Fibroblast of skin of scalp (primary cell): ENCODE data around the gene CDC42BPB. TPM values are rescaled to one million over a fixed set of nuclear protein-coding genes. Genes with fewer than 3 reads are reported as not detected.

Experiments
- DNase-seq: peaks from one replicate; pipeline ENCODE4 v3.0.0-alpha.2; 2013
- polyA plus RNA-seq, 2 experiments: library from polyadenylated mRNA; unstranded; fragments of 120-200 nt; gene quantifications; one replicate each; pipeline ENCODE4 v1.2.1, GENCODE V29; 2013; ENCODE audit not compliant: insufficient read length in 2 of 2

The CDC42BPB gene
- polyA plus RNA-seq (2013, experiment 1 of 2; ENCODE audit: insufficient read length), result 74.5 TPM
- 71.3 TPM for polyA plus RNA-seq (2013, experiment 2 of 2; ENCODE audit: insufficient read length)

- peak; percentile 96 for DNase-seq
Measured at GRCh38 chr14:103057372-103058163, at the start of gene CDC42BPB. TSS of gene CDC42BPB (minus strand) at chr14:103057549. CDS start at chr14:103057173, 376 bp downstream.

GRCh38 chr14:103105580-103106150 lies 48.3 kb upstream of the CDC42BPB start:
- no peak for DNase-seq

GRCh38 chr14:103104654-103105452 lies 47.5 kb upstream of the CDC42BPB start:
- peak; percentile 36 for DNase-seq

- DNase-seq, result no peak
Measured at GRCh38 chr14:103104389-103104653, 47.0 kb upstream of the CDC42BPB start.

- DNase-seq, result peak; percentile 40
Measured at GRCh38 chr14:103103461-103104388, 46.4 kb upstream of the CDC42BPB start.

GRCh38 chr14:103102689-103103260 lies 45.4 kb upstream of the CDC42BPB start:
- no peak for DNase-seq

GRCh38 chr14:103101963-103102688 lies 44.8 kb upstream of the CDC42BPB start:
- no peak for DNase-seq

GRCh38 chr14:103101257-103101962 lies 44.1 kb upstream of the CDC42BPB start:
- no peak for DNase-seq

GRCh38 chr14:103100281-103101121 lies 43.2 kb upstream of the CDC42BPB start:
- no peak for DNase-seq

GRCh38 chr14:103099733-103100280 lies 42.5 kb upstream of the CDC42BPB start:
- no peak for DNase-seq

- DNase-seq, result no peak
Measured at GRCh38 chr14:103099081-103099732, 41.9 kb upstream of the CDC42BPB start.

GRCh38 chr14:103097994-103098957 lies 40.9 kb upstream of the CDC42BPB start:
- DNase-seq, result no peak

GRCh38 chr14:103097244-103097993 lies 40.1 kb upstream of the CDC42BPB start:
- no peak for DNase-seq

- DNase-seq, result no peak
Measured at GRCh38 chr14:103096387-103096786, 39.0 kb upstream of the CDC42BPB start.

- DNase-seq, result no peak
Measured at GRCh38 chr14:103095210-103095778, 37.9 kb upstream of the CDC42BPB start.
